Peyer's patch (tissue), 4 donors: ENCODE measurements around the gene EPHA2.

Experiments
- POLR2A ChIP-seq, 2 donors: fragments of 450-650 bp; IDR thresholded peaks; one replicate each; pipeline ENCODE4 v1.5.1; 2017; ENCODE audit warnings: antibody characterized with exemption in 2 of 2, mild to moderate bottlenecking in 2 of 2, moderate library complexity in 2 of 2
- TF ChIP-seq, protein P1 (sequence below), 6 experiments: fragments of 450-650 bp in 4 of 6; fragments of 200-600 bp in 2 of 6; sonication (generic) in 1 of 6; IDR thresholded peaks; one replicate each; pipeline ENCODE4 v1.5.1; 2017 to 2019; ENCODE audit warnings: antibody characterized with exemption in 6 of 6, mild to moderate bottlenecking in 3 of 6, moderate library complexity in 1 of 6

DNA sequence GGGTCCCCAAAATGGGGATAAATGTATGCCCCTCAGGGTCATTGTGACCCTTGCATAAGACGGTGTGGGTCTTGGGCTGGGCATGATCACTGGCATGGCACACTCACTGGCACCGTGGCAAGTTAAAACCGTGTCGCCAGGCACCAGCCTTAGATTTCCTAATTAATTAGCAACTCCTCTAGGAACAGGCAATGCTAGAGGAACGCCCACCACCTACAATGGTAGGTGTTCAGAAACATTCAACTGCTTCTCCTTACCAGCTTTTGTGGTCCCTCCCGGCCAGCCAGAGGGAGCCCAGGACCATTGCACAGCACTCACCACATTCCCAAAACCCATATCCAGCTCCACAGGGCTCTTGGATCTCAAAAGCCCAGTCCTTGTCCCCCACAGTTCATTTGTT lies 36.4 kb downstream of the EPHA2 start:
- no peak for TF ChIP-seq POLR2A (IDR thresholded peaks at IDR 0.05)
- TF ChIP-seq, protein P1, sequence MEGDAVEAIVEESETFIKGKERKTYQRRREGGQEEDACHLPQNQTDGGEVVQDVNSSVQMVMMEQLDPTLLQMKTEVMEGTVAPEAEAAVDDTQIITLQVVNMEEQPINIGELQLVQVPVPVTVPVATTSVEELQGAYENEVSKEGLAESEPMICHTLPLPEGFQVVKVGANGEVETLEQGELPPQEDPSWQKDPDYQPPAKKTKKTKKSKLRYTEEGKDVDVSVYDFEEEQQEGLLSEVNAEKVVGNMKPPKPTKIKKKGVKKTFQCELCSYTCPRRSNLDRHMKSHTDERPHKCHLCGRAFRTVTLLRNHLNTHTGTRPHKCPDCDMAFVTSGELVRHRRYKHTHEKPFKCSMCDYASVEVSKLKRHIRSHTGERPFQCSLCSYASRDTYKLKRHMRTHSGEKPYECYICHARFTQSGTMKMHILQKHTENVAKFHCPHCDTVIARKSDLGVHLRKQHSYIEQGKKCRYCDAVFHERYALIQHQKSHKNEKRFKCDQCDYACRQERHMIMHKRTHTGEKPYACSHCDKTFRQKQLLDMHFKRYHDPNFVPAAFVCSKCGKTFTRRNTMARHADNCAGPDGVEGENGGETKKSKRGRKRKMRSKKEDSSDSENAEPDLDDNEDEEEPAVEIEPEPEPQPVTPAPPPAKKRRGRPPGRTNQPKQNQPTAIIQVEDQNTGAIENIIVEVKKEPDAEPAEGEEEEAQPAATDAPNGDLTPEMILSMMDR (IDR thresholded peaks at IDR 0.05): no peak
